Mucosa of stomach (tissue), 1 donor: ENCODE measurements around the gene RASSF3.
A peak's percentile ranks its signal among the peaks of the same experiment; 100 is the strongest.

ENCODE experiments used
- H3K27me3 ChIP-seq: one replicate; pipeline ENCODE4 v1.7.0; 2013; ENCODE audit warnings: mild to moderate bottlenecking, low read length; ENCODE audit not compliant: control insufficient read depth, insufficient read depth
- H3K36me3 ChIP-seq: one replicate; pipeline ENCODE4 v1.7.0; 2013; ENCODE audit warnings: low read length; ENCODE audit not compliant: control insufficient read depth, insufficient read depth
- H3K4me1 ChIP-seq: one replicate; pipeline ENCODE4 v1.7.0; 2013; ENCODE audit warnings: mild to moderate bottlenecking, low read length; ENCODE audit not compliant: control insufficient read depth, insufficient read depth
- H3K4me3 ChIP-seq: one replicate; pipeline ENCODE4 v1.7.0; 2013; ENCODE audit warnings: low read length
- H3K9ac ChIP-seq: one replicate; pipeline ENCODE4 v1.7.0; 2013; ENCODE audit warnings: mild to moderate bottlenecking, low read length, moderate library complexity
- H3K9me3 ChIP-seq: one replicate; pipeline ENCODE4 v1.7.0; 2013; ENCODE audit warnings: mild to moderate bottlenecking, low read length, moderate library complexity; ENCODE audit not compliant: control insufficient read depth
- donor health status: Pancreatic carcinoma.

RASSF3 gene

DNA sequence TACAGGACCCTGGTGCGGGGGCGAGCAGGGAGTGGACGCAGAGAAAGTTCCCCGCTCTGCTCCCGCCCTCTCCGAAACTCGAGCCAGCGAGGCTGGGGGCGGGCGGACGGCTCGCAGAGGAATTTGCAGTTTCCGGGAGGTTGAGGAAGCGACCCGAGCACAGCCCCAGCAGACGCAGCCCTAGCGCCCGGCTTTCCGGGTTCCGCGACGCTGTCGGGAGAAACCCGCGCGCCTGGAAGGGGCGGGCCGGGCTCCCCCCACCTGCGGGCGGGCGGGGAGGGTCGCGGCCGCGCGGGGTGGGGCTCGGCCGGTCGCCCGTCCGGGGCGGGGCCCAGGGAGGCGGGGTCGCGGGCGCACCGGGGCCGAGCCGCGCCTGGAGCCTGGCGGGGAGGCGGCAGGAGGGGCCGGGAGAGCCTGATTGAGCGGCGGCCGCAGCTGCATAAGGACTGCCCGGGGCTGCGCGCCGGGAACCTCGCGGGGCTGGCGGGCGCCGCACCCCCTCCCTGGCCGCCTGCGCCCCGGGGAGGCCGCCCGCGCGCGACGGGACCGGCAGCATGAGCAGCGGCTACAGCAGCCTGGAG, at the start of gene RASSF3:
Gene RASSF3 (plus strand): TSS at position 417 of the 581 bp plus-strand sequence. CDS start 138 bp downstream, at position 555.
- peak within 1 kb of the TSS; percentile 86 for H3K4me3 ChIP-seq

GRCh38 chr12:64561302-64562136, 48.8 kb upstream of the RASSF3 start:
- no peaks in the 10 kb centered on the region for H3K9me3 ChIP-seq
- no peak overlapping the region for H3K4me3 ChIP-seq
- no peak overlapping the region for H3K9ac ChIP-seq

More for the DNA sequence above, at the start of gene RASSF3:
- H3K4me1 ChIP-seq: no peaks in the 10 kb centered on the region
- H3K9ac ChIP-seq: peak within 1 kb of the TSS; percentile 81
- H3K9me3 ChIP-seq: no peaks in the 10 kb centered on the region
- H3K27me3 ChIP-seq: no peaks in the 10 kb centered on the region
- no peaks in the 10 kb centered on the region for H3K36me3 ChIP-seq

GRCh38 chr12:64566122-64566521, 44.2 kb upstream of the RASSF3 start:
- H3K9me3 ChIP-seq: no peaks in the 10 kb centered on the region
- peaks cover 6% of the 10 kb centered on the region for H3K4me1 ChIP-seq
- H3K36me3 ChIP-seq: no peaks in the 10 kb centered on the region
- no peak overlapping the region for H3K9ac ChIP-seq
- no peak overlapping the region for H3K4me3 ChIP-seq
- H3K27me3 ChIP-seq: no peaks in the 10 kb centered on the region

More at GRCh38 chr12:64561302-64562136, 48.8 kb upstream of the RASSF3 start:
- Histone ChIP-seq H3K36me3 (no peaks in the 10 kb centered on the region), H3K27me3 (no peaks in the 10 kb centered on the region), H3K4me1 (no peaks in the 10 kb centered on the region)

GRCh38 chr12:64566831-64567517, 43.3 kb upstream of the RASSF3 start:
- no peak overlapping the region for H3K9ac ChIP-seq
- peaks cover 6% of the 10 kb centered on the region for H3K4me1 ChIP-seq
- H3K4me3 ChIP-seq: no peak overlapping the region
- H3K27me3 ChIP-seq: no peaks in the 10 kb centered on the region
- H3K36me3 ChIP-seq: no peaks in the 10 kb centered on the region
- no peaks in the 10 kb centered on the region for H3K9me3 ChIP-seq

GRCh38 chr12:64567570-64567969, 42.7 kb upstream of the RASSF3 start:
- H3K9me3 ChIP-seq: no peaks in the 10 kb centered on the region
- peaks cover 6% of the 10 kb centered on the region for H3K4me1 ChIP-seq
- no peak overlapping the region for H3K9ac ChIP-seq
- no peak overlapping the region for H3K4me3 ChIP-seq
- no peaks in the 10 kb centered on the region for H3K27me3 ChIP-seq
- H3K36me3 ChIP-seq: no peaks in the 10 kb centered on the region

DNA sequence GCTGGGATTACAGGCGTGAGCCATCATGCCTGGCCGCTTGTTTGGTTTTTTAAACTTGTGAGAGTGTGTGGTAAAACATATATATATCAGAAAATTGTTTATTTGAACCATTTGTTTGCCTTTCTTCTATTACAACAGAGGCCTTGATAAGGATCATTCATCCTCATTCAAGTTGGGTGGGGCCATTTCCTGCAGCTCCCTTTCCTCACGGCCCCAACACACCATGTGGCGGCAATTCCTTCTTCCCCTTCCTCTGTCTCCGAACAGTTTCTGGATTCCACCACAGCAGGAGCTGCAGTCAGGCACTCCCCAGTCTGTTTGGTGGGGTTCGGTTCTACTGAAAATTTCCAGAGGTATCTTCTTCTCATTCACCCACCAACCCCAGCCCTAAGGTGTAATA, 42.0 kb upstream of the RASSF3 start:
- Histone ChIP-seq H3K9ac (no peak overlapping the region), H3K27me3 (no peaks in the 10 kb centered on the region), H3K4me3 (no peak overlapping the region), H3K36me3 (no peaks in the 10 kb centered on the region), H3K9me3 (no peaks in the 10 kb centered on the region), H3K4me1 (peaks cover 6% of the 10 kb centered on the region)

DNA sequence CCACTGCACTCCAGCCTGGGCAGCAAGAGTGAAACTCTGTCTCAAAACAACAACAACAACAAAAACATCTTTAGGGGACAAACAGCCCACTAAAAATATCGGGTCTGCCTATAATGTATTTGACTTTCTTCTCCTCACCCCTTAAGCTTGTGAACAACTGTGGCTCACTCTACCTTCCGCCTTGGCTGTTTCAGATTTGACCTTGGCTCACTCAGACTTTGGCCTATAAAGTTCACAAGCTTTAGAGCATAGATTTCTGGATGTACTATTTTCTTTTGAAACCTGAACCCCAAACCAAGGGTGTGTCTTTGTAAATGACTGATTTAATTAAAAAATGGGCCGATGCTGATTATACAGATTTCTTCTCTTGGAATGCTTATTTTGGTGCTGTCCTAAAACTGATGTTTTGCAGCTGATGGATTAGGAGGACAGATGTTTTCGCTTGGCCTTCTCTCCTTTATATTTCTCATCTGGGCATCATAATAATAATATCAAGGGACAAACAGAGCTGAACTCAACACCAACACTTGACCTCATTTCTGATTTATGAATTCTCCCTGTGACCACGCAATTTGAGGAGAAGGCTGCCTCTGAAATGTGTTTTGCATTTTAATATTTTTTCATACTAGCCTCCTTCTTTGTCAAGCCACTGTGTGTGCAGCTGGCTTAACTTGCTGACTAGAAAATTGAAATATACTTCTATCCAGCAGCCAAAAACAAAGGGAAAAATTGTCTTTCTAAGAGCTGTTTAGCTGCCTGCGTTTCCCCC, 40.2 kb upstream of the RASSF3 start:
- Histone ChIP-seq H3K36me3 (no peaks in the 10 kb centered on the region), H3K27me3 (no peaks in the 10 kb centered on the region), H3K4me3 (no peak overlapping the region), H3K9ac (no peak overlapping the region), H3K9me3 (no peaks in the 10 kb centered on the region), H3K4me1 (peaks cover 6% of the 10 kb centered on the region)

DNA sequence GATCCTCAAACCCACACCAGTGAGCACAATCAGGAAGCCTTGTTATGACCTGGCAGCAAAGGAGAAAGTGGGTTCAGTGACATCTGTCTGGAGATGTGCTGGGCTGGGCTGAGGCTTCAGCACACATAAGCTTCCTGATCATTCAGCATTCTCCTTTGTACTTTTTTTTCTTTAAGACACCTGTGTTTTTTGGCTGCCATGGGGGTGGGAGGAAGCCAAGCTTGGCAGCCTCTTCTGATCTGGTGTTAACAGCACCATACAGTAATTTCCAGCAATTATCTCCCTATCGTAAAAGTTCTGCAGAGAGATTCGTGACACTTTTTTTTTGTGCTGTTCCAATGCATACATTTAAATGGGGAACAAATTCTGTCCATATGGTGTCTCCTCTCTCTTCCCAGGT, 38.9 kb upstream of the RASSF3 start:
- Histone ChIP-seq H3K4me3 (no peak overlapping the region), H3K27me3 (no peaks in the 10 kb centered on the region), H3K36me3 (no peaks in the 10 kb centered on the region), H3K4me1 (peaks cover 6% of the 10 kb centered on the region), H3K9me3 (no peaks in the 10 kb centered on the region), H3K9ac (no peak overlapping the region)

DNA sequence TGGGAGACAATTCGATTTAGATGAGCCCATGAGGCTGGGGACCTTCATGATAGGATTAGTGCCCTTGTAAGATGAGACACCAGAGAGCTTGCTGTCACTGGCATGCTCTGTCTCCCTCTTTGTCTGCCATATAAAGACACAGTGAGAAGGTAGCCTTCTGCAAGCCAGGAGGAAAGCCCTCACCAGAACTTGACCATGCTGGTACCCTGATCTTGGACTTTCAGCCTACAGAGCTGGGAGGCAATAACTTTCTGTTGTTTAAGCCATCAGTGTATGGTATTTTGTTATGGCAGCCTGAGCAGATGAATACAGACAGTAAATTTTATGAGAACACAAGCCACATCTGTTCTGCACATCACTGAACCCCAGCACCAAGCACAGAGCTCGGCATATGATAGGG, 38.1 kb upstream of the RASSF3 start:
- Histone ChIP-seq H3K9ac (no peak overlapping the region), H3K4me3 (no peak overlapping the region), H3K36me3 (no peaks in the 10 kb centered on the region), H3K27me3 (no peaks in the 10 kb centered on the region), H3K9me3 (no peaks in the 10 kb centered on the region), H3K4me1 (no peaks in the 10 kb centered on the region)

DNA sequence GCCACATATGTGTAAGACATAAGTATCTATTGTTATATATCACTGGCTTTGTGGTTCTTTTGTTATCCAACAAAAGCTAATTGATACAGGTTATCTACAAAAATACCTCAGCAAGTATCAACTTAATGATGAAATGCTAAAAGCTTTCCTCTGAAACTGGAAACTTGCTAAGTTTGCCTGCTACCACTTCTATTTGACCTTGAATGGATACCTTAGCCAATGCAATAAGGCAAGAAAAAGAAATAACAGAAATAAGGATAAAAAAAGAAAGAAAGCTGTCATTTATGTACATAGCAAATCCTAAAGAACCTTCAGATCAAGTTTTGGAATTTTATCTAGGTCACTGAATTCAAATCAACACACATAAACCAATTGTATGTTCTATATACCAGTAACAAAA, 35.5 kb upstream of the RASSF3 start:
- H3K4me3 ChIP-seq: no peak overlapping the region
- no peaks in the 10 kb centered on the region for H3K36me3 ChIP-seq
- no peaks in the 10 kb centered on the region for H3K27me3 ChIP-seq
- no peaks in the 10 kb centered on the region for H3K4me1 ChIP-seq
- H3K9ac ChIP-seq: no peak overlapping the region
- no peaks in the 10 kb centered on the region for H3K9me3 ChIP-seq

GRCh38 chr12:64577046-64577445, 33.2 kb upstream of the RASSF3 start:
- no peaks in the 10 kb centered on the region for H3K36me3 ChIP-seq

More at GRCh38 chr12:64577046-64577445, 33.2 kb upstream of the RASSF3 start:
- Histone ChIP-seq H3K27me3 (no peaks in the 10 kb centered on the region), H3K4me1 (no peaks in the 10 kb centered on the region), H3K4me3 (no peak overlapping the region), H3K9ac (no peak overlapping the region), H3K9me3 (no peaks in the 10 kb centered on the region)
